ENCODE data around the gene FRY.

- no peak for TF ChIP-seq POLR2A (IDR thresholded peaks at IDR 0.05; ENCODE audit: low read depth, low read length)
- TF ChIP-seq POLR2AphosphoS5 (IDR thresholded peaks at IDR 0.05; ENCODE audit: low read depth, low read length), result no peak
- TF ChIP-seq POU2F2 (IDR thresholded peaks at IDR 0.05; ENCODE audit: low read depth, low read length), result no peak
- TF ChIP-seq SPI1 (IDR thresholded peaks at IDR 0.05; ENCODE audit: low read depth, low read length), result no peak
- no peak for TF ChIP-seq TAF1 (IDR thresholded peaks at IDR 0.05; ENCODE audit: low read depth, low read length)
Observed at GRCh38 chr13:32164622-32165268, 133.2 kb downstream of the FRY start.

Data from GM12891 (cell line).